Measurements from ENCODE around the gene SLC2A4.

GRCh38 chr17:7292729-7293128 lies 11.2 kb downstream of the SLC2A4 start:
- TF ChIP-seq CTCF (conservative IDR thresholded peaks at IDR 0.05; ENCODE audit: low read depth in 2 of 2) (no peak), CREB1 (CRISPR knock-in tag; IDR thresholded peaks at IDR 0.05; ENCODE audit: low read depth) (no peak), EZH2phosphoT487 (IDR thresholded peaks at IDR 0.05; ENCODE audit: unreplicated experiment) (no peak), REST (IDR thresholded peaks at IDR 0.05; ENCODE audit: unreplicated experiment) (no peak), POLR2AphosphoS5 (IDR thresholded peaks at IDR 0.05; ENCODE audit: low read depth) (no peak), STAT1 (IDR thresholded peaks at IDR 0.05; ENCODE audit: unreplicated experiment) (no peak), EZH2 (IDR thresholded peaks at IDR 0.05; ENCODE audit: low read depth, unreplicated experiment) (no peak), JUNB (IDR thresholded peaks at IDR 0.05; ENCODE audit: unreplicated experiment) (no peak), ZNF331 (CRISPR knock-in tag; IDR thresholded peaks at IDR 0.05; ENCODE audit: low read depth) (no peak), ZNF114 (CRISPR knock-in tag; IDR thresholded peaks at IDR 0.05) (no peak), NANOG (IDR thresholded peaks at IDR 0.05; ENCODE audit: borderline replicate concordance) (no peak), ETS1 (IDR thresholded peaks at IDR 0.05) (no peak)

All from GM23338 (cell line).